ENCODE results near the gene PRSS36. TPM values are rescaled to one million over a fixed set of nuclear protein-coding genes. Genes with fewer than 3 reads are reported as not detected.

PRSS36 gene
- total and polyA plus RNA-seq, 2 of the 4 experiments (the other 2 are of a cell fraction) = 0.18 to 0.55 TPM

DNA sequence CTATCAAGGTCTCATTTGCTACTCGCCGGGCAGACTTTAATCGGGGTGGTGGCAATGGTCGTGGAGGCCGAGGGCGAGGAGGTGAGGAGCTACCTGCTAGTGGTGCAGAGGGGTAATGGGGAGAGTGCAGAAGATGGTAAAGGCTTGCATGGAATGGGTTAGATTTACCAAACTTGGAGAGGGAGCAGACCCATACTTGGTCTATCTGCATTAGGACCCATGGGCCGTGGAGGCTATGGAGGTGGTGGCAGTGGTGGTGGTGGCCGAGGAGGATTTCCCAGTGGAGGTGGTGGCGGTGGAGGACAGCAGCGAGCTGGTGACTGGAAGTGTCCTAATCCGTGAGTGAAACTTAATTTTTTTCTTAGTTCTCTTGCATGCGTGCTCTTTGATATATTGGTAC lies 40.2 kb upstream of the PRSS36 start:
- ChIA-PET POLR2A (ENCODE audit: unreplicated experiment) (no interaction called here), CTCF (no interaction called here)
- H3K4ac ChIP-seq (ENCODE audit: low read depth, low read length) = no peak overlapping the region
- DNase-seq (no peak), ATAC-seq (ENCODE audit: low read depth) (no peak)
- H2BK15ac ChIP-seq (ENCODE audit: low read depth, low read length) = no peak overlapping the region
- H2BK5ac ChIP-seq (ENCODE audit: low read depth, low read length, poor library complexity, severe bottlenecking) = no peak overlapping the region
- peaks cover 92% of the 10 kb centered on the region for H4K20me1 ChIP-seq (ENCODE audit: insufficient read depth, low read length)
- H3K14ac ChIP-seq (replicated peaks; ENCODE audit: low read depth, low read length) = no peak overlapping the region
- WGBS, 2 experiments (ENCODE audit: extremely low coverage in 2 of 2, insufficient read length in 1 of 2) = 98% methylated on average over 12 of the region's 12 CpGs; no CpG with 5 or more reads in 1 of the 2 experiments
- H3K9me1 ChIP-seq (ENCODE audit: insufficient read depth, low read length) = peaks cover 4% of the 10 kb centered on the region; the same call in 1 of the 2 replicates
- in situ Hi-C loops (cut with MboI; ENCODE audit: low sequenced_read_pairs) = loop anchor here (10.0 kb wide), 1 partner anchor 685 kb away; the partner anchor contains the start of gene ZNF267
- H3K79me1 ChIP-seq (ENCODE audit: low read depth in 1 of 2, low read length in 2 of 2) = peaks cover 74 to 91% of the 10 kb centered on the region in 2 experiments
- no peak overlapping the region; a peak in 1 of 4 replicates for H4K8ac ChIP-seq (ENCODE audit: low read depth in 2 of 2, low read length in 2 of 2)
- no peak for TF ChIP-seq FOS (IDR thresholded peaks at IDR 0.05; ENCODE audit: low read depth, low read length)
- TF ChIP-seq RCOR1 (IDR thresholded peaks at IDR 0.05; ENCODE audit: insufficient replicate concordance, low read length) = no peak
- TF ChIP-seq RFX5 (IDR thresholded peaks at IDR 0.05; ENCODE audit: low read depth, low read length) = no peak
- no peak overlapping the region for H3K4me3 ChIP-seq (ENCODE audit: insufficient read depth, low read depth, low read length)
- dilution Hi-C loops (cut with HindIII; ENCODE audit: low sequenced_read_pairs, unreplicated experiment) = no loop called here
- no peaks in the 10 kb centered on the region for H3K9me3 ChIP-seq (ENCODE audit: control insufficient read depth, insufficient read depth, low read length)
- H3K27ac ChIP-seq (ENCODE audit: insufficient read depth, low read length) = no peak overlapping the region
- no peak overlapping the region for H2AFZ ChIP-seq (replicated peaks; ENCODE audit: low read length, poor library complexity)
- H3K4me2 ChIP-seq (ENCODE audit: low read depth, low read length) = no peak overlapping the region
- no peak overlapping the region for H2AK9ac ChIP-seq (replicated peaks; ENCODE audit: low read depth, low read length, poor library complexity)
- H3K18ac ChIP-seq (ENCODE audit: low read depth, low read length) = no peak overlapping the region
- no peak overlapping the region for H2AK5ac ChIP-seq (ENCODE audit: low read depth, low read length)
- H3K9ac ChIP-seq (ENCODE audit: low read depth, low read length) = no peak overlapping the region
- H2BK120ac ChIP-seq (ENCODE audit: low read depth, low read length) = no peak overlapping the region
- no peaks in the 10 kb centered on the region for H3K4me1 ChIP-seq (ENCODE audit: control insufficient read depth, insufficient read depth, low read length)
- no peak overlapping the region for H4K91ac ChIP-seq (ENCODE audit: insufficient read depth, low read depth, low read length)
- H2BK20ac ChIP-seq (ENCODE audit: low read depth, low read length) = no peak overlapping the region
- no peak overlapping the region for H4K5ac ChIP-seq (ENCODE audit: low read depth, low read length)
- intact Hi-C loops (cut with micrococcal nuclease) = no loop called here
- BruUV-seq (replicated peaks) = no TSS peak
- H3K23ac ChIP-seq (ENCODE audit: low read depth, low read length) = no peak overlapping the region
- H3K36me3 ChIP-seq (ENCODE audit: control insufficient read depth, insufficient read depth, low read length) = peaks cover 90% of the 10 kb centered on the region
- H3K27me3 ChIP-seq (ENCODE audit: control insufficient read depth, insufficient read depth, low read length) = no peaks in the 10 kb centered on the region
- no peak overlapping the region for H3K56ac ChIP-seq (ENCODE audit: extremely low read depth, insufficient read depth, low read length)
